ENCODE results near the gene IFNA16. TPM values are rescaled to one million over a fixed set of nuclear protein-coding genes. Genes with fewer than 3 reads are reported as not detected.
"Not testable (repeated sequence)": the region's sequence is repeated elsewhere in the genome, so short reads cannot be mapped to it uniquely, and the experiment has no call there.

Gene IFNA16
- total RNA-seq, 1 experiment from 2014 or later: not detected

DNA sequence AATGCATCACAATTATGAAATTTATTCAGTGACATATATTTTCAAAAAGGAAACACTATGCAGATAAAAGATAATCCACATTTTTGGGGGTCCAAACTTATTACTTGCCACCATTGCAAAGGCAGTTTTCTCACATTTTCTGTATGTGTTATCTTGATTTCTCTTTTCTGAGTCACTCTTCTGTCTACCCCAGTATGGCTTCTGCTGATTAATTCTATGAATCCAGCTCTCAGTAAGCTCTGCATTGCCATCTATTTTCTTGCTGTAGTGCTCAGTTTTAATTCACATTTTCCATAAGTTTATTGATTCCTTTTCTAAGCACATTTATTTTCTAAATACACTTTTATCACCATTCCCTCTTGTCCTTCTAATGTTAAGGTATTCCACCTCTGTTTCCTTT is 11.9 kb downstream of the IFNA16 start:
- H4K8ac ChIP-seq (replicated peaks; ENCODE audit: insufficient read length, low read depth, low read length): no peak overlapping the region
- no peaks in the 10 kb centered on the region for H3K4me1 ChIP-seq (ENCODE audit: insufficient read depth, low read length)
- H2BK20ac ChIP-seq (ENCODE audit: low read depth, low read length, poor library complexity, severe bottlenecking): no peak overlapping the region
- TF ChIP-seq, protein P1, sequence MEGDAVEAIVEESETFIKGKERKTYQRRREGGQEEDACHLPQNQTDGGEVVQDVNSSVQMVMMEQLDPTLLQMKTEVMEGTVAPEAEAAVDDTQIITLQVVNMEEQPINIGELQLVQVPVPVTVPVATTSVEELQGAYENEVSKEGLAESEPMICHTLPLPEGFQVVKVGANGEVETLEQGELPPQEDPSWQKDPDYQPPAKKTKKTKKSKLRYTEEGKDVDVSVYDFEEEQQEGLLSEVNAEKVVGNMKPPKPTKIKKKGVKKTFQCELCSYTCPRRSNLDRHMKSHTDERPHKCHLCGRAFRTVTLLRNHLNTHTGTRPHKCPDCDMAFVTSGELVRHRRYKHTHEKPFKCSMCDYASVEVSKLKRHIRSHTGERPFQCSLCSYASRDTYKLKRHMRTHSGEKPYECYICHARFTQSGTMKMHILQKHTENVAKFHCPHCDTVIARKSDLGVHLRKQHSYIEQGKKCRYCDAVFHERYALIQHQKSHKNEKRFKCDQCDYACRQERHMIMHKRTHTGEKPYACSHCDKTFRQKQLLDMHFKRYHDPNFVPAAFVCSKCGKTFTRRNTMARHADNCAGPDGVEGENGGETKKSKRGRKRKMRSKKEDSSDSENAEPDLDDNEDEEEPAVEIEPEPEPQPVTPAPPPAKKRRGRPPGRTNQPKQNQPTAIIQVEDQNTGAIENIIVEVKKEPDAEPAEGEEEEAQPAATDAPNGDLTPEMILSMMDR (conservative IDR thresholded peaks at IDR 0.05): no peak
- no peak overlapping the region for H3K27ac Mint-ChIP-seq
- H4K91ac ChIP-seq (ENCODE audit: insufficient read length, low read depth, low read length): no peak overlapping the region
- no peak for DNase-seq
- H3K27me3 ChIP-seq (ENCODE audit: insufficient read depth, low read length): no peaks in the 10 kb centered on the region
- H3K56ac ChIP-seq (ENCODE audit: insufficient read length, low read depth, low read length): no peak overlapping the region
- H3T11ph ChIP-seq (ENCODE audit: low read length): no peak overlapping the region
- H3K27ac ChIP-seq (ENCODE audit: insufficient read length, low read depth, low read length): no peak overlapping the region
- H4K5ac ChIP-seq (ENCODE audit: insufficient read length, low read depth, low read length): no peak overlapping the region
- H3K9ac ChIP-seq (ENCODE audit: extremely low read depth, insufficient read length, low read length): no peak overlapping the region
- peaks cover 7% of the 10 kb centered on the region for H3K27me3 Mint-ChIP-seq (ENCODE audit: low read depth)
- H4K20me1 ChIP-seq (ENCODE audit: control insufficient read depth, insufficient read depth, insufficient read length): no peaks in the 10 kb centered on the region
- no peak overlapping the region for H2BK12ac ChIP-seq (ENCODE audit: insufficient read length, low read depth, low read length)
- H3K79me1 ChIP-seq (ENCODE audit: insufficient read depth, low read depth, low read length, poor library complexity, severe bottlenecking): no peaks in the 10 kb centered on the region
- no peak overlapping the region for H3K4me3 Mint-ChIP-seq
- H3K23ac ChIP-seq (ENCODE audit: insufficient read length, low read depth, low read length): no peak overlapping the region
- H2BK5ac ChIP-seq (ENCODE audit: insufficient read length, low read length): no peak overlapping the region
- no peak overlapping the region for H3K4ac ChIP-seq (ENCODE audit: low read depth, low read length)
- no peak overlapping the region for H2AK5ac ChIP-seq (ENCODE audit: insufficient read length, low read length)
- no peak overlapping the region for H3K4me2 ChIP-seq (ENCODE audit: insufficient read depth, insufficient read length, low read length)
- no peaks in the 10 kb centered on the region for H3K23me2 ChIP-seq (ENCODE audit: insufficient read length, low read depth, low read length, poor library complexity, severe bottlenecking)
- H3K14ac ChIP-seq (ENCODE audit: insufficient read depth, low read length): no peak overlapping the region
- H3K18ac ChIP-seq (ENCODE audit: insufficient read length, low read depth, low read length): no peak overlapping the region
- H2BK15ac ChIP-seq (ENCODE audit: low read depth, low read length): no peak overlapping the region
- H3K9me3 Mint-ChIP-seq: peaks cover 2 to 4% of the 10 kb centered on the region in 2 experiments; a peak in 2 of 5 replicates
- no peaks in the 10 kb centered on the region for H3K4me1 Mint-ChIP-seq
- no peaks in the 10 kb centered on the region for H3K79me2 ChIP-seq (ENCODE audit: insufficient read depth, low read length)
- no peak overlapping the region for H2BK120ac ChIP-seq (ENCODE audit: low read depth, low read length, poor library complexity, severe bottlenecking)
- no peak overlapping the region for H2AFZ ChIP-seq (ENCODE audit: low read length)
- H3K9me3 ChIP-seq (ENCODE audit: control insufficient read depth, low read depth, low read length): no peaks in the 10 kb centered on the region
- H3K36me3 Mint-ChIP-seq (ENCODE audit: insufficient read depth in 1 of 3, low read depth in 3 of 3): no peaks in the 10 kb centered on the region

DNA sequence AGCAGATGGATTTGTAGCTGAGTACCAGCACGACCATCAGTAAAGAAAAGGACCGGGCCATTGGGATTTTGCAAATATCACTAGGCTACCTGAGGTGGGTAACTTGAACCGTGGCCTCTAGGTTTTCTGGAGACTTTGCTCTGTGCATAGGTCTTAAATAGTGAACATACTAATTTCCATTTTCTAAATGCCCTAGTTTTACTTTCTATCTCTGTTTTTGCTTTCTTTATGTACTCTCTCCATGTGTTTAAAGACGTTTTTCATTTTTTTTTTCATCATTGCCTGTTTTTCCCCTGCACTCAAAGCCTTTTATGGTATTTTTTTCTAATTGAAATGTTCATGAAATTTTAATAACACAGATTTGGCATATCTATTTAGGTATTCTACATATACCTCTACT is 15.0 kb downstream of the IFNA16 start, which contains the start of gene IFNA7:
Gene IFNA7, minus strand, starts transcription at position 101 of the 400 bp plus-strand sequence. Its CDS starts 40 bp downstream, at position 61.
- not testable (repeated sequence) for H3K9me3 ChIP-seq (ENCODE audit: control insufficient read depth, low read depth, low read length); H3K9me3 Mint-ChIP-seq; H3K4me2 ChIP-seq (ENCODE audit: insufficient read depth, insufficient read length, low read length); H2BK12ac ChIP-seq (ENCODE audit: insufficient read length, low read depth, low read length); H3T11ph ChIP-seq (ENCODE audit: low read length); H2BK15ac ChIP-seq (ENCODE audit: low read depth, low read length); H4K8ac ChIP-seq (replicated peaks; ENCODE audit: insufficient read length, low read depth, low read length); H3K4me1 Mint-ChIP-seq; H3K79me2 ChIP-seq (ENCODE audit: insufficient read depth, low read length); H3K79me1 ChIP-seq (ENCODE audit: insufficient read depth, low read depth, low read length, poor library complexity, severe bottlenecking); H3K4me1 ChIP-seq (ENCODE audit: insufficient read depth, low read length); H2BK5ac ChIP-seq (ENCODE audit: insufficient read length, low read length); H4K20me1 ChIP-seq (ENCODE audit: control insufficient read depth, insufficient read depth, insufficient read length); H3K4me3 Mint-ChIP-seq; H3K18ac ChIP-seq (ENCODE audit: insufficient read length, low read depth, low read length); H3K23me2 ChIP-seq (ENCODE audit: insufficient read length, low read depth, low read length, poor library complexity, severe bottlenecking); H3K36me3 Mint-ChIP-seq (ENCODE audit: insufficient read depth in 1 of 3, low read depth in 3 of 3); H2AFZ ChIP-seq (ENCODE audit: low read length); H3K9ac ChIP-seq (ENCODE audit: extremely low read depth, insufficient read length, low read length); H4K5ac ChIP-seq (ENCODE audit: insufficient read length, low read depth, low read length); H2BK20ac ChIP-seq (ENCODE audit: low read depth, low read length, poor library complexity, severe bottlenecking); H4K91ac ChIP-seq (ENCODE audit: insufficient read length, low read depth, low read length); H3K23ac ChIP-seq (ENCODE audit: insufficient read length, low read depth, low read length); H2BK120ac ChIP-seq (ENCODE audit: low read depth, low read length, poor library complexity, severe bottlenecking); H3K56ac ChIP-seq (ENCODE audit: insufficient read length, low read depth, low read length); H3K14ac ChIP-seq (ENCODE audit: insufficient read depth, low read length); DNase-seq; H3K27ac Mint-ChIP-seq; H3K4ac ChIP-seq (ENCODE audit: low read depth, low read length); H3K27me3 ChIP-seq (ENCODE audit: insufficient read depth, low read length); H3K27ac ChIP-seq (ENCODE audit: insufficient read length, low read depth, low read length); H2AK5ac ChIP-seq (ENCODE audit: insufficient read length, low read length)
- H3K27me3 Mint-ChIP-seq (ENCODE audit: low read depth): peaks cover 16% of the 10 kb centered on the region
- WGBS (ENCODE audit: extremely low coverage, insufficient read length, low lambda C conversion rate): no CpG with 5 or more reads among the region's 4 CpGs
